ENCODE data around the gene SBF2. TPM values are rescaled to one million over a fixed set of nuclear protein-coding genes. Genes with fewer than 3 reads are reported as not detected.

The SBF2 gene
- total and polyA plus RNA-seq, 9 of the 15 experiments (the other 6 are each of a cell fraction or from before 2014, with no cell fraction given) = 0.80 to 9.5 (median 5.0) TPM

DNA sequence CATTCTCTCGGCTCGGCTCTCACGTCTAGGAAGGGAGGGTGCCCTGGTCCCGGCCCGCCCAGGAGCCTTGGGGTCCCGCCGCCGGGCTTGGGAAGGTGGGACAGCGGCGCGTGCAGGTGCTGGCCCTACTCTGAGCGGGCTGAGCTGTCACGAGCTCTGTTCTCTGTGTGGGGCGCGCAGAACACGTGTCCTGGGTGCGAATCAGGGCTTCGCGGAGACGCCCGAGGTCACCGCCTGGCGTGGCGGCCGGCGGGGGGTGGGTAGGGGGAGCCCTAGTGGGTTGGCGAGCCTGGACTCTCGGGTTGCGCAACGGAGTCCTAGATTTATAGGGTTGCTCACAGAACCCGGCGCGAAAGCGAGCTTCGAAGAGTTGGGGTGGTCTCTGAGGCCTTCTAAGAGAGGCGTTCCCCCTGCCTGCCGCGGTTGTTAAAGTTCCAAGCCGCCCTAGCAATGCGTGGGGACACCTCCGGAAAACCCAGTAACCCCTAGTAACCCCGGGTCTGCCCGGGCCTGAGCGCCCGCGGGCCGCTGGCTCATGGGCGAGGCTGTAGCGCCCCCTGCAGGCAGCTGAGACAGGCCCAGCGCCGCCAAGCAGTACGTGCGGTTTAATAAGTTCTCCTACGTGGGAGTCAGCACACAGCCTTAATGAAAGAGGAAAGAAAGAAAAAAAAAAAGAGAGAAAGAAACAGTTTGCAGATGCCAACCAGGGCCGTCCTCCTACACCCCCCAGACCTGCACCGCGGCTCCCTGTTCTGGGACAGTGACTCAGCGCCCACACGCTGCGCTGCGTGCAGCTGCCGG is 13.6 kb upstream of the SBF2 start (continued):
- TF ChIP-seq TCFL5 (CRISPR knock-in tag; conservative IDR thresholded peaks at IDR 0.05) = no peak
- TF ChIP-seq DDX20 (tag; IDR thresholded peaks at IDR 0.05; ENCODE audit: low read depth) = no peak
- no peak for TF ChIP-seq FOXM1 (IDR thresholded peaks at IDR 0.05; ENCODE audit: low read depth)
- TF ChIP-seq FOXM1 (CRISPR knock-in tag; IDR thresholded peaks at IDR 0.05; ENCODE audit: low read depth) = no peak
- TF ChIP-seq ARNT (IDR thresholded peaks at IDR 0.05) = peak; percentile 52 to 82; a peak in 1 of 4 replicates
- TF ChIP-seq, protein P1, sequence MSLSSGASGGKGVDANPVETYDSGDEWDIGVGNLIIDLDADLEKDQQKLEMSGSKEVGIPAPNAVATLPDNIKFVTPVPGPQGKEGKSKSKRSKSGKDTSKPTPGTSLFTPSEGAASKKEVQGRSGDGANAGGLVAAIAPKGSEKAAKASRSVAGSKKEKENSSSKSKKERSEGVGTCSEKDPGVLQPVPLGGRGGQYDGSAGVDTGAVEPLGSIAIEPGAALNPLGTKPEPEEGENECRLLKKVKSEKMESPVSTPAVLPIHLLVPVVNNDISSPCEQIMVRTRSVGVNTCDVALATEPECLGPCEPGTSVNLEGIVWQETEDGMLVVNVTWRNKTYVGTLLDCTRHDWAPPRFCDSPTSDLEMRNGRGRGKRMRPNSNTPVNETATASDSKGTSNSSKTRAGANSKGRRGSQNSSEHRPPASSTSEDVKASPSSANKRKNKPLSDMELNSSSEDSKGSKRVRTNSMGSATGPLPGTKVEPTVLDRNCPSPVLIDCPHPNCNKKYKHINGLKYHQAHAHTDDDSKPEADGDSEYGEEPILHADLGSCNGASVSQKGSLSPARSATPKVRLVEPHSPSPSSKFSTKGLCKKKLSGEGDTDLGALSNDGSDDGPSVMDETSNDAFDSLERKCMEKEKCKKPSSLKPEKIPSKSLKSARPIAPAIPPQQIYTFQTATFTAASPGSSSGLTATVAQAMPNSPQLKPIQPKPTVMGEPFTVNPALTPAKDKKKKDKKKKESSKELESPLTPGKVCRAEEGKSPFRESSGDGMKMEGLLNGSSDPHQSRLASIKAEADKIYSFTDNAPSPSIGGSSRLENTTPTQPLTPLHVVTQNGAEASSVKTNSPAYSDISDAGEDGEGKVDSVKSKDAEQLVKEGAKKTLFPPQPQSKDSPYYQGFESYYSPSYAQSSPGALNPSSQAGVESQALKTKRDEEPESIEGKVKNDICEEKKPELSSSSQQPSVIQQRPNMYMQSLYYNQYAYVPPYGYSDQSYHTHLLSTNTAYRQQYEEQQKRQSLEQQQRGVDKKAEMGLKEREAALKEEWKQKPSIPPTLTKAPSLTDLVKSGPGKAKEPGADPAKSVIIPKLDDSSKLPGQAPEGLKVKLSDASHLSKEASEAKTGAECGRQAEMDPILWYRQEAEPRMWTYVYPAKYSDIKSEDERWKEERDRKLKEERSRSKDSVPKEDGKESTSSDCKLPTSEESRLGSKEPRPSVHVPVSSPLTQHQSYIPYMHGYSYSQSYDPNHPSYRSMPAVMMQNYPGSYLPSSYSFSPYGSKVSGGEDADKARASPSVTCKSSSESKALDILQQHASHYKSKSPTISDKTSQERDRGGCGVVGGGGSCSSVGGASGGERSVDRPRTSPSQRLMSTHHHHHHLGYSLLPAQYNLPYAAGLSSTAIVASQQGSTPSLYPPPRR (CRISPR knock-in tag; IDR thresholded peaks at IDR 0.05; ENCODE audit: borderline replicate concordance) = no peak
- peak; percentile 84; the same call in 1 of the 2 replicates for TF ChIP-seq PHF21A (IDR thresholded peaks at IDR 0.05; ENCODE audit: borderline replicate concordance, low read depth)
- TF ChIP-seq, protein P2, sequence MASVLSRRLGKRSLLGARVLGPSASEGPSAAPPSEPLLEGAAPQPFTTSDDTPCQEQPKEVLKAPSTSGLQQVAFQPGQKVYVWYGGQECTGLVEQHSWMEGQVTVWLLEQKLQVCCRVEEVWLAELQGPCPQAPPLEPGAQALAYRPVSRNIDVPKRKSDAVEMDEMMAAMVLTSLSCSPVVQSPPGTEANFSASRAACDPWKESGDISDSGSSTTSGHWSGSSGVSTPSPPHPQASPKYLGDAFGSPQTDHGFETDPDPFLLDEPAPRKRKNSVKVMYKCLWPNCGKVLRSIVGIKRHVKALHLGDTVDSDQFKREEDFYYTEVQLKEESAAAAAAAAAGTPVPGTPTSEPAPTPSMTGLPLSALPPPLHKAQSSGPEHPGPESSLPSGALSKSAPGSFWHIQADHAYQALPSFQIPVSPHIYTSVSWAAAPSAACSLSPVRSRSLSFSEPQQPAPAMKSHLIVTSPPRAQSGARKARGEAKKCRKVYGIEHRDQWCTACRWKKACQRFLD (CRISPR knock-in tag; IDR thresholded peaks at IDR 0.05) = no peak
- TF ChIP-seq XRCC4 (IDR thresholded peaks at IDR 0.05; ENCODE audit: extremely low read depth, insufficient read depth, insufficient read length) = no peak
- TF ChIP-seq, protein P3, sequence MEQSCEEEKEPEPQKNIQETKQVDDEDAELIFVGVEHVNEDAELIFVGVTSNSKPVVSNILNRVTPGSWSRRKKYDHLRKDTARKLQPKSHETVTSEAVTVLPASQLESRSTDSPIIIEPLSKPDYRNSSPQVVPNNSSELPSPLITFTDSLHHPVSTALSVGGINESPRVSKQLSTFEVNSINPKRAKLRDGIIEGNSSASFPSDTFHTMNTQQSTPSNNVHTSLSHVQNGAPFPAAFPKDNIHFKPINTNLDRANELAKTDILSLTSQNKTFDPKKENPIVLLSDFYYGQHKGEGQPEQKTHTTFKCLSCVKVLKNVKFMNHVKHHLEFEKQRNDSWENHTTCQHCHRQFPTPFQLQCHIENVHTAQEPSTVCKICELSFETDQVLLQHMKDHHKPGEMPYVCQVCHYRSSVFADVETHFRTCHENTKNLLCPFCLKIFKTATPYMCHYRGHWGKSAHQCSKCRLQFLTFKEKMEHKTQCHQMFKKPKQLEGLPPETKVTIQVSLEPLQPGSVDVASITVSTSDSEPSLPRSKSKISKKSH (CRISPR knock-in tag; IDR thresholded peaks at IDR 0.05) = no peak
- TF ChIP-seq, protein P4, sequence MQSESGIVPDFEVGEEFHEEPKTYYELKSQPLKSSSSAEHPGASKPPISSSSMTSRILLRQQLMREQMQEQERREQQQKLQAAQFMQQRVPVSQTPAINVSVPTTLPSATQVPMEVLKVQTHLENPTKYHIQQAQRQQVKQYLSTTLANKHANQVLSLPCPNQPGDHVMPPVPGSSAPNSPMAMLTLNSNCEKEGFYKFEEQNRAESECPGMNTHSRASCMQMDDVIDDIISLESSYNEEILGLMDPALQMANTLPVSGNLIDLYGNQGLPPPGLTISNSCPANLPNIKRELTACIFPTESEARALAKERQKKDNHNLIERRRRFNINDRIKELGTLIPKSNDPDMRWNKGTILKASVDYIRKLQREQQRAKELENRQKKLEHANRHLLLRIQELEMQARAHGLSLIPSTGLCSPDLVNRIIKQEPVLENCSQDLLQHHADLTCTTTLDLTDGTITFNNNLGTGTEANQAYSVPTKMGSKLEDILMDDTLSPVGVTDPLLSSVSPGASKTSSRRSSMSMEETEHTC (IDR thresholded peaks at IDR 0.05) = no peak
- TF ChIP-seq, protein P5, sequence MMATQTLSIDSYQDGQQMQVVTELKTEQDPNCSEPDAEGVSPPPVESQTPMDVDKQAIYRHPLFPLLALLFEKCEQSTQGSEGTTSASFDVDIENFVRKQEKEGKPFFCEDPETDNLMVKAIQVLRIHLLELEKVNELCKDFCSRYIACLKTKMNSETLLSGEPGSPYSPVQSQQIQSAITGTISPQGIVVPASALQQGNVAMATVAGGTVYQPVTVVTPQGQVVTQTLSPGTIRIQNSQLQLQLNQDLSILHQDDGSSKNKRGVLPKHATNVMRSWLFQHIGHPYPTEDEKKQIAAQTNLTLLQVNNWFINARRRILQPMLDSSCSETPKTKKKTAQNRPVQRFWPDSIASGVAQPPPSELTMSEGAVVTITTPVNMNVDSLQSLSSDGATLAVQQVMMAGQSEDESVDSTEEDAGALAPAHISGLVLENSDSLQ (IDR thresholded peaks at IDR 0.05) = no peak
- no peak for TF ChIP-seq POLR3A (IDR thresholded peaks at IDR 0.05; ENCODE audit: borderline replicate concordance, extremely low read depth, insufficient read depth, insufficient read length)
- peak; percentile 91 for TF ChIP-seq ARID2 (IDR thresholded peaks at IDR 0.05)
- no peak for TF ChIP-seq BRCA1 (IDR thresholded peaks at IDR 0.05)
- no peak for TF ChIP-seq BRCA1 (CRISPR knock-in tag; IDR thresholded peaks at IDR 0.05)
- TF ChIP-seq ZNF41 (CRISPR knock-in tag; conservative IDR thresholded peaks at IDR 0.05) = no peak
- TF ChIP-seq TBP (optimal IDR thresholded peaks at IDR 0.05; ENCODE audit: low read depth, low read length) = no peak
